Measurements from ENCODE around the gene C1orf50.
"Not testable (repeated sequence)": the region's sequence is repeated elsewhere in the genome, so short reads cannot be mapped to it uniquely, and the experiment has no call there.

- TF ChIP-seq ZNF239 (tag by site-specific recombination; IDR thresholded peaks at IDR 0.05); CTCF (tag by site-specific recombination; IDR thresholded peaks at IDR 0.05); SP2 (tag by site-specific recombination; IDR thresholded peaks at IDR 0.05); ZNF792 (tag by site-specific recombination; IDR thresholded peaks at IDR 0.05); ZNF221 (tag by site-specific recombination; IDR thresholded peaks at IDR 0.05; ENCODE audit: borderline replicate concordance); ZNF658 (tag by site-specific recombination; IDR thresholded peaks at IDR 0.05); ZBTB7A (tag by site-specific recombination; IDR thresholded peaks at IDR 0.05; ENCODE audit: low read depth): not testable (repeated sequence)
- TF ChIP-seq, protein P1, sequence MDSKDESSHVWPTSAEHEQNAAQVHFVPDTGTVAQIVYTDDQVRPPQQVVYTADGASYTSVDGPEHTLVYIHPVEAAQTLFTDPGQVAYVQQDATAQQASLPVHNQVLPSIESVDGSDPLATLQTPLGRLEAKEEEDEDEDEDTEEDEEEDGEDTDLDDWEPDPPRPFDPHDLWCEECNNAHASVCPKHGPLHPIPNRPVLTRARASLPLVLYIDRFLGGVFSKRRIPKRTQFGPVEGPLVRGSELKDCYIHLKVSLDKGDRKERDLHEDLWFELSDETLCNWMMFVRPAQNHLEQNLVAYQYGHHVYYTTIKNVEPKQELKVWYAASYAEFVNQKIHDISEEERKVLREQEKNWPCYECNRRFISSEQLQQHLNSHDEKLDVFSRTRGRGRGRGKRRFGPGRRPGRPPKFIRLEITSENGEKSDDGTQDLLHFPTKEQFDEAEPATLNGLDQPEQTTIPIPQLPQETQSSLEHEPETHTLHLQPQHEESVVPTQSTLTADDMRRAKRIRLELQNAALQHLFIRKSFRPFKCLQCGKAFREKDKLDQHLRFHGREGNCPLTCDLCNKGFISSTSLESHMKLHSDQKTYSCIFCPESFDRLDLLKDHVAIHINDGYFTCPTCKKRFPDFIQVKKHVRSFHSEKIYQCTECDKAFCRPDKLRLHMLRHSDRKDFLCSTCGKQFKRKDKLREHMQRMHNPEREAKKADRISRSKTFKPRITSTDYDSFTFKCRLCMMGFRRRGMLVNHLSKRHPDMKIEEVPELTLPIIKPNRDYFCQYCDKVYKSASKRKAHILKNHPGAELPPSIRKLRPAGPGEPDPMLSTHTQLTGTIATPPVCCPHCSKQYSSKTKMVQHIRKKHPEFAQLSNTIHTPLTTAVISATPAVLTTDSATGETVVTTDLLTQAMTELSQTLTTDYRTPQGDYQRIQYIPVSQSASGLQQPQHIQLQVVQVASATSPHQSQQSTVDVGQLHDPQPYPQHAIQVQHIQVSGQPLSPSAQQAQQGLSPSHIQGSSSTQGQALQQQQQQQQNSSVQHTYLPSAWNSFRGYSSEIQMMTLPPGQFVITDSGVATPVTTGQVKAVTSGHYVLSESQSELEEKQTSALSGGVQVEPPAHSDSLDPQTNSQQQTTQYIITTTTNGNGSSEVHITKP (tag by site-specific recombination; IDR thresholded peaks at IDR 0.05), result not testable (repeated sequence)
Measured at GRCh38 chr1:42814815-42815214, 47.8 kb downstream of the C1orf50 start.
